COLO668 (cell line): ENCODE measurements around the gene DCPS.
"Not testable (repeated sequence)": the region's sequence is repeated elsewhere in the genome, so short reads cannot be mapped to it uniquely, and the experiment has no call there.

Source experiments
- DNase-seq: peaks from one replicate; lab custom pipeline; 2025; ENCODE audit not compliant: unreplicated experiment; lab: John Stamatoyannopoulos, UW

The DCPS gene

DNA sequence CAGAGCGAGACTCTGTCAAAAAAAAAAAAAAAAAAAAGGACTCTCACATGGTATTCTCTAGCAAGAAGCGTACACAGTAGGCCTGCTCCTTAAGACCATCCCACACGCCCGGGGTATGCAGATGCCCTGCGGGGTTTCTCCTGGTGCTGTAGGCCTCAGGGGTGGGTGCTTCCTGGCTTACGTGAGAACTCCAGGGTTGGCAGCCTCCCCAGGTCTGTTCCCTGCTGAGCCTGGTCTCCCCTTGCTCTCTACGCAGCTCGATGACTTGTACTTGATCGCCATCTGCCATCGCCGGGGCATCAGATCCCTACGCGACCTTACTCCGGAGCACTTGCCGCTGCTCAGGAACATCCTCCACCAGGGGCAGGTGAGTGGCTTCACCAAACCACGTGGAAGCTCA lies 39.2 kb downstream of the DCPS start:
- DNase-seq: no peak

DNA sequence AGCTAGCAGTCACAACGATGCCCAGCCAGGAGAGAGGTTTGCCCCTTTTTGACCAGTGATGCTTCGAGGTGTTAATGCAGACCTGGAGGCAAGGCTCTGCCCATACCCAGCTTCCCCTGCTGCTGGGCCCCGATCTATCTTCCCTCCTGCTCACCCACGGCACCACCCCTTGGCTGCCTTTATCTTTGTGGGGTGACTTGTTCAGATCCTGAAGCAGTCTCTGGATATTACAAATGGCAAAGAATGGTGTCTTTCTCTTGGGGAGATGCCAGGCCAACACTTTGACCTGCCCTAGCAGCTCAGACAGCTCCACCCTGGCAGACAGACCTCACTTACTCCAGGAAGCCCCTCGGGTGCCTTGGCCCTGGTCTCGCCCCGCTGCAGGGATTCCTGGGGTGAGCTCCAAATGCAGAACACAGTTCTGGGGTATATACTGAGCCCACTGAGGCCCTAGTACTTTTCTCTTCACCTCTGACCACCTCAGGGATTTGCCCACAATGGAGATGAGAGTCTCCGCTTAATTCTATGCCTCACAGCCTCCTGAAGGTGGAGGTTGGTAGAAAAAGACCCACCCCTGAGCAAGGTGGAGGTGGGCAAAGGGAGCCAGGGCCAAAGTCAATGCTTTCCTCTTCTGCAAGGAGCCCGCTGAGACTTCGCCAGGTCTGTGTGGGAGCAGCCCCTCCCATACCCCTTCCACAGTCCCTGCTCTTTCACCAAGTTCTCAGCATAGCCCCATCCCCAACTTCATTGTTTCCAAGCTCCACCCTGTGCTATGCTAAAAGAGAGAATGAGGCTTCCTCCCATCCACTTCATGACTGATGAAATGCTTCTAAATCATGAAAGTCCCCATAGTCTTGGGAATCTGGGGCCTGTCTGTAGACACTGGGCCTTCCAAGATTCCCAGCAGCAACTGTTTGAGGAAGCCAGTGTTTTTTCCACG lies 40.6 kb downstream of the DCPS start:
- DNase-seq: no peak

DNA sequence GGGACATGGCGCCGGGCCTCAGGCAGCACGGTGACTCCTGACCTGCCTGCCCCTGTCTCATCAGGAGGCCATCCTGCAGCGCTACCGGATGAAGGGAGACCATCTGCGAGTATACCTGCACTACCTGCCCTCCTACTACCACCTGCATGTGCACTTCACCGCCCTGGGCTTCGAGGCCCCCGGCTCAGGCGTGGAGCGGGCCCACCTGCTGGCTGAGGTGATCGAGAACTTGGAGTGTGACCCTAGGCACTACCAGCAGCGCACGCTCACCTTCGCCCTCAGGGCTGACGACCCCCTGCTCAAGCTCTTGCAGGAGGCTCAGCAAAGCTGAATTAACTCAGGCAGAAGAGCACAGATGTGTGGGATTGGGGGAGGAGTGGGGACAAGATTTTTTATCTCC lies 41.4 kb downstream of the DCPS start:
- no peak for DNase-seq

DNA sequence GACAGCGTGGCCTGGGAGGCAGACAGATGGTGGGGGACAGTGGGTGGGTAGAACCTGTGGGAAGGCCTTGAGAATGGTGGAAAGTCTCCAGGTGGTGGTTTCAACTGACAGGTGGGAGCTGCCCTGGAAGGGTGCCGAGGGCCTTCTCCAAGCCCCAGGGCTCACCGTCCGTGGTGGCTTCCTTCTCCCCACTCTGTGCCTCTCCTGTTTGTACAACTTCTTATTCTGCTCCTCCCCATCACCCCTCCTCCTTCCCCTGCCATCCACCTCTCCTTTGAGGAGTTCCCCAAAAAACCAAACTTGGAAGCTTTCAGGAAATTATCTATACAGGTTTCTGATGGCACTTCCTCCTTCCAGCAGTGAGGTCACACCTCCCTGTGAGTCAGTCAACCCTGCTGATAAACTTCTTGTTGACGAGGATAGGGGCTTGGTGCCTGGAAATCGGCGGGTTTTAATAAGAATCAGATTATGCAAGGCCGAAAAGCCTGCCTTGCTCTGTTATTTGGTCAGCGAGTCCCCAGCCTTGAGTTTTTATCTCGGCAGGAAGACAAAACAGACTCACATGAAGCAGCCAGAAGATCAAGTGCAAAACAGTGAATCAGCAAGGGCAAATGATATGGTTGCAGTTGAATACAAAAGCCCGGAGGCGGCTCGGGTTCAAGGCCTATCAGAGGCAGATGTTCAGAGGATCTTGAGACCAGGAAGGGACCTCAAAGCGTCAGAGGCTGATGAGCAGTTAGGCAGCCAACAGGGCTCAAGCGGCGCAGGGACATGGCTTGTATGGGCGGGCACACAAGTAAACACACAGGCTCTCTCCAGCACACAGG lies 42.1 kb downstream of the DCPS start:
- no peak for DNase-seq

DNA sequence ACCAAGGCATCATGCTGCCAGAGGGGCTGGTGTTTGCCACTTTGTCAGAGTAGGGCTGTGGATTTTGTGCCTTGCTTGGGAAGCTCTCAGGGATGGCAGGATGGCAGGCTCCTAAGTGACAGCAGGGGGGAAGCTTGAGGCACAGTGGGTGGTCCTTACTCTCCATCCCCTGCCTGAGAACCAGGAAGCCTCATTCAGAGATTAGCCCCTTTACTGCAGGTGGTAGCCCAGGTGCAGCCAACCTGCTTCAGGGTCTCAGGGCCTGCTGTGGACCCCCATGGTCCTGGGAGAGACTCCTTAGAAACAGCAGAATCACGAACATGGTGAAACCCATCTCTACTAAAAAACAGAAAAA lies 42.7 kb downstream of the DCPS start:
- DNase-seq: no peak

DNA sequence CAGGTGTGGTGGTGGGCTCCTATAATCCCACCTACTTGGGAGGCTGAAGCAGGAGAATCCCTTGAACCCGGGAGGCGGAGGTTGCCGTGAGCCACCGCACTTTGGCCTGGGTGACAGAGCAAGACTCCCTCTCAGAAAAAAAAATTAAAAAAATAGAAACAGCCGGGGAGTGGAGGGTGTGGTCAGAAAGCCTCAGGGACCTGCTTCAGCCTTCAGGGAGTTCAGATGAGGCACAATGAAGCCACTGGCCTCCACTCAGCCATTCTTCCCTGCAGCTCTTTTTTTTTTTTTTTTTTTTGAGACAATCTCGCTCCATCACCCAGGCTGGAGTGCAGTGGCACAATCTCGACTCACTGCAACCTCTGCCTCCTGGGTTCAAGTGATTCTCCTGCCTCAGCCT lies 43.1 kb downstream of the DCPS start:
- DNase-seq: not testable (repeated sequence)

DNA sequence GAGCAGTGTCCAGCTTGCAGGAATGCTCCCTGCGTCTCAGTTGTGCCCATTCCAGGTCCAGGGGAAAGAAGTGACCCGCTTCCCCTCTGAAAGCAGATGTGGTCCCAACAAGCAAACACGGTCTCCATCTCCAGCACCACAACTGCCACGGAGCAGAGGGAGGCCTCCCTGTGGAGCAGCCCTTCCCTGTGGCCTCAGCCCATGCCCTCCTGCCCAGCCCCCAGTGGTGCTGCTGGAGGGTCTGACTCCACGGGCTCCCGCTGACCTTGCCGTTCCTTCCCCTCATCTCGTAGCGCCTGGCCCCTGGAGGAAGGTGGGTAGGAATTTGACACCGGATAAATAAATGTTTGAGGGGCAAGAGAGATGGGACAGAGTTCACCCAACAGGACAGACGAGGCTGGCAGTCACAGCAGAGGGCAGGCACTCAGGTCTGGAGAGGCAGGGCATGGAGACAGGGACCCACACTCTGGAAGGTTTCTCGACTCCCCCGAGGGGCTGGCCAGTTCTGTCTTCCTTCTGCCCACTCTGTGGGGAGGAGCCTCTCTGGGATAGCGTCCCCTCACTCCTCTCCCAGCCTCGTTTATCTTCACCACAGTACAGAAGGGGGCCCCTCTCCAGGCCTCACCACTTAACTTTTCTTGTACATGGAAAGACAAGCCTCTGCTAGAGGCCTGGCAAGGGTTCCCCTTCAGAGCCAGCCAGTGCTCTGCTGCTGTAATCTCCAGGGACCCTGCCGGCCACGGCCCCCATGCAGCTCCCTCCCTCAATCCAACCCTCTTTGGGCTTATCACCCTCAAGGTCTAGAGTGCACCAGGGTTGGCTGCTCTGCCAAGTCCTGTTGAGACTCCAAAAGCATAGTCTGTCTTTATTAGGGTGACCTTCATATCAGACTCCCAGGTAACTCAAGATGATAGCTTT lies 44.1 kb downstream of the DCPS start:
- no peak for DNase-seq

DNA sequence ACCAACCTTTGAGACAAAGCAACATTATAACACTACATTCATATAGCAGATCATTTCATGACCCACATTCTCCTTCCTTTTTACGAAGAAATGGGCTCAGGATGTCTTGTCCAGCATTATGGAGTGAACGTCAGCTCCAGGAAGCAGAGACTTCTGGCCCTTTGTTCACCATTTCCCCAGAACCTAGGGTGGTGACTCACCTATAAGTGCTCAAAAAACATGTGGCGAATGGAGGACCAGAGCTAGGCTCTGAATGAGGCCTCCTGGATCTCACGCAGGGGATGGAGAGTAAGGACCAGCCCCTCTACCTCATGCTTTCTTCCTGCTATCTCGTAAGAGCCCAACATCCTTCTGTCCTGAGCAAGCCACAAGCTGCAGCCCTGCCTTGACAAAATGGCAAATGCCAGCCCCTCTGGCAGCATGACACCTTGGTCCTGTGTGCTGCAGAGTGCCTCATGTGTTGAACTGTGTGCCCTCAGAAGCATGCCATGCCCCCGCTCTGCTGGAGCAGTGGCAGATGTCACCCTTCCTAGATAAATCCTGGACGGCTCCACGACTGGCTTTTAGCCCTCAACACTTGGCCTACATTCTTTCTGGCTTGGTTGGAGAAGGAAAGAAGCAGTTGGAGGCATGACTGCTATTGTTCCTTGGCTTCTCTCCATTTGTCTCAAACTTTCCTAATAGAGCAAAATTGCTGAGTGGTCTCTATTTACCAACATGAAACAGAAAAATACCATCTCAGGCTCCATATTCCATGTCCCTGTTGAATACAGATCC lies 45.1 kb downstream of the DCPS start:
- DNase-seq: no peak

DNA sequence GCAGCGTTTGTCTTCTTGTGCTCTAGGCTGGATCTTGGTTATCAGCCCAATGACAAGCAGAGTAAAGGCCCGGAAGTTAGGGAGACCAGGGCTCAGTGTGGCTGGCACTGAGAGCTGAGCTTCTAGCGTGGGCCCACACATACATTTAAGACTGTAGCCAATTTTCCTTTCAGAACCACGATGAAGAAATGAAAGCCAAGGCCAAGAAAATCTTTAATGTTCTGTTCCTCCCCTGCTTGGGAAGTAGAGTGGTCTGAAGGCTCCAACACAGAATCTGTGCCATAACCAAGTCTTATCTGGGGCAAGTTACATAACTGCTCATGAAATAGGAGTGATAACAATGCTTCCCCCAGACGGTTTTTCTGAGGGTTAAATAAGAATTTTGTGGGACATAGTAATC lies 47.0 kb downstream of the DCPS start:
- DNase-seq: no peak

DNA sequence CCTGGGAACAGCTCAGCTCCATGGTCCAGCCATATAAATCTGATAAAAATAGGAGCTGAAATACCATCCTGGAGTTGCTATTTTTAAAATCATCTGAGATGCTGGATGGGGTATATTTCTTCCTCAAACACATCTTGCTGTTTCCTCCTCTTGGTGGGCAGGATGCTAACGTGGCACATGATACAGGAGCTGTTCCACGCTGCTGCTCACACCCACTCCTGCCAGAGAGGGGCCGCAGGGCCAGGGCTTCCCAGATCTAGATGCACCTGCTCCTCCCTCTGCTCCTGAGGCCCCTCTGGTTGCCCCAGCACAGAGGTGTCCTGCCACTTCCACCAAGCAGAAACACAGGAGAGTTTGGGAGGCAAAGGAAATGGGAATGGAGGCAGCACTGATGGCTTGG lies 48.3 kb downstream of the DCPS start:
- no peak for DNase-seq

DNA sequence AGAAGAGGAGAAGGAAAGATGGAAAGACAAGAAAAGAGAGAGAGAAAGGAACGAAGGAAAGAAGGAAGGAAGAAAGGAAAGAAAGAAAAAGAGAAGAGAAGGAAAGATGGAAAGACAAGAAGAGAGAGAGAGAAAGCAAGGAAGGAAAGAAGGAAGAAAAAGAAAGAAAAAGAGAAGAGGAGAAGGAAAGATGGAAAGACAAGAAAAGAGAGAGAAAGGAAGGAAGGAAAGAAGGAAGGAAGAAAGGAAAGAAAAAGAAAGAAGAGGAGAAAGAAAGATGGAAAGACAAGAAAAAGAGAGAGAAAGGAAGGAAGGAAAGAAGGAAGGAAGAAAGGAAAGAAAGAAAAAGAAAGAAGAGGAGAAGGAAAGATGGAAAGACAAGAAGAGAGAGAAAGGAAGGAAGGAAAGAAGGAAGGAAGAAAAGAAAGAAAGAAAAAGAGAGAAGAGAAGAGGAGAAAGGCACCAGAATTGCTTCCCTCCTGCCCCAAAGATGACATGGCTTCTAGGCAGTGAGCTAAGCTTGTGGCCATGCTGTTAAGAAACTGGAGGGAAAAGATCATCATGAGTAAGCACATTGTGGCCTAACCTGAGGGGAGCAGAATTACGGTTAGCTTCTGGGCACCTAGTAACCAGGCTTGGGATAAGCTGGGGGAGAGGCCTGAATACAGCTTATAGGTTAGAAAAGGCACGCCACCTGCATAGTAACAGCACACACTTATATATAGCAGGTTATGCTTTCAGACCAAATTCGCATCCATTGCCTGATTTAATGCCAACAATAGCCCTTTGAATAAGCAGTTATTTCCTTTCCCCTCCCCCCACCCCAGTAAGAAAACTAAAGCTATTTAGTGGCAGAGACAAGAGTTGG lies 49.3 kb downstream of the DCPS start:
- DNase-seq: no peak

DNA sequence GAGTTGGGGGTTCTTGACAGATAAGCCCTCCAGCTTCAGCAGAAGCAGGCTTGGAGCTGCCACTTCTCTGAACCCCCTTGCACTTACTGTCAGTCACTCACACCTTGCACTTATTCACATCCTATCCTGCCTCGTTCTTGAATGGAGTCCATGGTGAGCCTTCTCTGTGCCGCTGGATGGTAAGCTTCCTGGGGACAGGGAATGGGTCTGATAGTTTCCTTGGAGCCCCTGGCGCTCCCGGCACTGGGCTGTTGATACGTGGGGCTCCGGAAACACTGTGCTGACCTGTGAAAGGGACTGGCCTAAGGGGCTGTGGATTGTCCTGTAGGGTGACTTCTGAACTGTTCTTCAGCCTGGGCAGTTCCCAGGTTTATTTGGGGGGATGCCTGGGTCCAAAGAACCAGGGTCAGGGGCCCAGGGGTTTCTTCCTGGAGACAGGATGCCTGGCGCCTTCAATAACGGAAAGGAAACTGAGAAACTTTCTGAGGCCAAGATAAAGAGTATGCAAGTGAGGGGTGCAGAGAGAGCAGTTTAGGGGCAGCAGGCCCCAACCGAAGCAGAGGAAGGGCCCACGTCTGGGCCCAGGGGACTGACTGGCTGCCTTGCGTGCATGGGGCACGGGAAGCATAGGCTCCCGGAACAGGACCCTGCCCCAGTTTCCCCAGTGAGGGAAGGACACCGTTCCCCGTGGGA lies 50.9 kb downstream of the DCPS start:
- no peak for DNase-seq

DNA sequence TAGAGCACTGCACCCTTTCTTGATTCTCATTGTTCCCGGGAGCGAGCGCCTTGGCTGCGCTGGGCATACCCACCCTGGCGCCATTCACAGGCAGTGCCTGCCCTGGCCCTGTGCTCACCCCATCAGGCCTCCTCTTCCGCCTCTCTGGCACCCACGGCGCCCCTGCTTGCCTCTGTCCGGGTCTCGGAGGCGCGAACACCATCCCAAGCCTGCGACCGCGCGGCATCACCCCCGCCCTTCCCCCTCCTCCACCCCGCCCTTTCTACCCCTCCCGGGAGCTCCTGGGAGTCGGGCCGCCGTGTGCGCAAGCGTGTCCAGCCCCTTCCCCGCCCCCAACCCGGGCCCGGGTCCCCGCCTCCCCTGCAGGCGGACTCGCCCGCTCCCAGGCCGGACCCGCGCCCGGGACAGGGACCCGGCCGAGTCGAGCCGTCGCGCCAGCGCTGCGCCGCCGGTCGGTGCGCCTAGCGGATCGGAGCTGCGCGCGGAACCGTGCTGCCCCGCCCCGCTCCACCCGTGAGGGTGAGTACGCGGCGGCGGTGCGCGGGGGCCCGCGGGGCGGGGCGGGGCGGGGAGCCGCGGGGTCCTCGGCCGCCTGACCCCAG lies 51.6 kb downstream of the DCPS start, which contains the start of gene ST3GAL4:
Gene ST3GAL4, plus strand, starts transcription at position 363 of the 602 bp plus-strand sequence. CDS start 50,470 bp downstream, outside the sequence.
- peak; percentile 65 for DNase-seq

DNA sequence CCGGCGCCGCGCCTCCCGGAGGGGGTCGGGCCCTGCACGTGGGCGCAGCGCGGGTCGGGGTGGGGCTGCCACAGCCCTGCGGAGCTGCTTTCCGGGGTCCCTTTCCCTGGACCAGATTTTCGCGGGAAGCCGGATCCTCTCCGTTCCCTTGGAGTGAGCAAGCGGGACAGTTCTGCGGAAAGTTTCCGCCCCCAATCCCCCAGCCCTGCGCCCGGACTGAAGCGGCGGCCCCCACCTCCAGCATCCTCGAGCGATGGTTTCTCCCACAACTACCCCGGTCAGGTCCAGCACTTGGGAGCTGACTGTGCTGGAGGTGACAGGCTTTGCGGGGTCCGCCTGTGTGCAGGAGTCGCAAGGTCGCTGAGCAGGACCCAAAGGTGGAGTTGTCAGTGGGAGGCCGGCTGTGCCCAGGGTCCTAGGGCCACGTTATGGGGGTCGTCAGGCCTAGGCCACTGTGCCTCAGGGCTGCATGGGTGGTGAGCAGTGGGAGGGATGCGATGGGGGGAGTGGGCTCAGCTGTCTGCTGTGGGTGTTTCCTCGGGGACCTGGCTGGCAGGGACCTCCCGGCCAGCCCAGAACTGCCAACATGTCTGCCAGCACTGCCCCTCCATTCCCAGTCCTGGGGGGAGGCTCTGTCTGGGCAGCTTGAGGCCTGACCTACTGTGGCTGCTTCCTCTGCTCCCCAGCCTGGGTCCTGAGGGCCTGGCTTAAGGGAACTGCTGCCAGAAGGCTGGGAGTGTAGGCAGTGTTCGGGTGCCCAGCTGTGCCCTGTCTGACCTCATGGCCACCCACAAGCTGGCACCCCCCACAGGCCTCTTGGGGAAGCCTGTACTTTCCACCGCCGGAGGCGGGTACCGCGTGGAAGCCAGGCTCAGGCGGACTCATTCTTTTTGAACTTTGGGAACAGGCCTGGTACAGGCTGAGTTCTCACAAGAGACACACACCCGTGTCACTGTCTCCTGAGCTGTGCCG lies 52.4 kb downstream of the DCPS start:
- DNase-seq: no peak

DNA sequence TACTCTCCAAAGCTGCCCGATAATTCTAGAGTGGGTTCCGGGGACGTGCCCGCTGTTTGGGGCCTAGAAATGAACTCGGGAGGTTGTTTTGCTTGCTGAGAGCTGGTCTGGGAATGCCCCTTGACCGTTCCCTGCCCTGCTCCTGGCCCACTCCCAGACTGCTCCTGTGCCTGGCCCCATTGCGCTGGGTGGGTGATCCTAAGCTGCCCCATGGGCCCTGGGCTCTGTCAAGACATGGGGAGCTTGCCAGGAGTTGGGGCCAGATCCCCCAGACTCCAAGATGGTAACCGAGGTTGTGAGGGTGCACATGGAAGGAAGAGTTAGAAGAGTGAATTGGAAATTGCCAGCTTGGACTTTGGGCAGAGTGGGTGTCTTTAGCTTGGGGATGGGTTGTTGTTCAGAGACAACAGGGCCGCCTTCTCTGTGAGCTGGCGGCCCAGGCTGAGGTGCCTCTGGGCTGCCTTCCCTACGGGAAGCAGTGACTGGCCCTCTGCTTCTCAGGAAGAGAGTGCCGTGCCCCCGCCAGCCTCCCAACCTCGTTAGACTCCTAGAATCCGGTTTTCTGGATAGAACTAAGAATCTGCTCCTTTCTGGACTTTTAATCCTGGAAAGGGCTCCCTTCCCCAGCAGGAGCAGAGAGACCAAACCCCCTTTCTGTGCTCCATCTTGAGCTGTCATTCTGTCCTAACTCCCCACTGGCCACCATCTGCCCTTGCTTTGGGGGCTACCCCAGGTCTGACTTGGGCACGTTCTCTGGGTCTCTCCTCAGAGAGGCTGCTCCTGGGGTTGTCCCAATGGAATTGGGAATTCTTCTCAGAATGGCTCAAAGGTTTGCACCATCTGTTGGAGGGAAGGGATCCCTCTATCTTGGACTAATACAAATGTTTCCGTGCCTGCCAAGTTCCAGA lies 53.4 kb downstream of the DCPS start:
- DNase-seq: no peak
